Astrocyte (in vitro differentiated cells and primary cell): Measurements from ENCODE around the gene ACTR5. TPM values are rescaled to one million over a fixed set of nuclear protein-coding genes. Genes with fewer than 3 reads are reported as not detected.

Source experiments
- DNase-seq: peaks from one replicate; pipeline ENCODE4 v3.0.0-alpha.2; 2010; ENCODE audit warnings: low read depth
- FAIRE-seq: peaks from 2 replicates; lab custom pipeline; 2011; peaks lifted over from hg19 to GRCh38; lab: Jason Lieb, UNC
- H2AFZ ChIP-seq: 2 replicates; pipeline ENCODE4 v1.6.0; 2012; ENCODE audit warnings: low read depth, low read length, inconsistent platforms
- H3K27ac ChIP-seq: 2 replicates; pipeline ENCODE4 v1.5.1; 2011; ENCODE audit warnings: low read depth, low read length, inconsistent platforms
- H3K27me3 ChIP-seq: 2 replicates; pipeline ENCODE4 v1.6.0; 2011; ENCODE audit warnings: low read length, inconsistent platforms; ENCODE audit not compliant: insufficient read depth
- H3K36me3 ChIP-seq: 2 replicates; pipeline ENCODE4 v1.5.1; 2011; ENCODE audit warnings: low read length, inconsistent platforms; ENCODE audit not compliant: insufficient read depth
- H3K4me1 ChIP-seq: 2 replicates; pipeline ENCODE4 v1.5.1; 2011; ENCODE audit warnings: low read length, inconsistent platforms; ENCODE audit not compliant: insufficient read depth
- H3K4me2 ChIP-seq: 2 replicates; pipeline ENCODE4 v1.6.0; 2012; ENCODE audit warnings: low read length, inconsistent platforms
- H3K4me3 ChIP-seq: 2 replicates; pipeline ENCODE4 v1.5.1; 2011; ENCODE audit warnings: low read depth, mild to moderate bottlenecking, low read length, inconsistent platforms; ENCODE audit not compliant: insufficient read depth
- H3K79me2 ChIP-seq: 2 replicates; pipeline ENCODE4 v1.6.0; 2012; ENCODE audit warnings: mild to moderate bottlenecking, low read length, inconsistent platforms; ENCODE audit not compliant: insufficient read depth
- H3K9ac ChIP-seq: 2 replicates; pipeline ENCODE4 v1.6.0; 2012; ENCODE audit warnings: mild to moderate bottlenecking, low read length, inconsistent platforms
- H3K9me3 ChIP-seq: 2 replicates; pipeline ENCODE4 v1.5.1; 2012; ENCODE audit warnings: low read depth, mild to moderate bottlenecking, low read length, inconsistent platforms; ENCODE audit not compliant: insufficient read depth
- H4K20me1 ChIP-seq: 2 replicates; pipeline ENCODE4 v1.6.0; 2012; ENCODE audit warnings: low read length, inconsistent platforms; ENCODE audit not compliant: insufficient read depth
- H3K27ac Mint-ChIP-seq: one replicate; pipeline ENCODE4 v1.8.0; 2021; ENCODE audit warnings: mild to moderate bottlenecking, mixed read lengths; ENCODE audit not compliant: unreplicated experiment
- H3K27me3 Mint-ChIP-seq: one replicate; pipeline ENCODE4 v1.8.0; 2021; ENCODE audit warnings: low read depth, mixed read lengths; ENCODE audit not compliant: unreplicated experiment
- H3K36me3 Mint-ChIP-seq: one replicate; pipeline ENCODE4 v1.8.0; 2021; ENCODE audit warnings: low read depth, mixed read lengths; ENCODE audit not compliant: unreplicated experiment
- H3K4me1 Mint-ChIP-seq: one replicate; pipeline ENCODE4 v1.8.0; 2021; ENCODE audit warnings: low read depth, mixed read lengths; ENCODE audit not compliant: unreplicated experiment
- H3K4me3 Mint-ChIP-seq: one replicate; pipeline ENCODE4 v1.8.0; 2021; ENCODE audit warnings: mild to moderate bottlenecking, moderate library complexity, mixed read lengths; ENCODE audit not compliant: unreplicated experiment
- H3K9me3 Mint-ChIP-seq: one replicate; pipeline ENCODE4 v1.8.0; 2021; ENCODE audit warnings: mild to moderate bottlenecking, mixed read lengths; ENCODE audit not compliant: unreplicated experiment
- EZH2 ChIP-seq: IDR thresholded peaks from 2 replicates; pipeline ENCODE4 v1.6.1; 2012; ENCODE audit warnings: mild to moderate bottlenecking, low read length, inconsistent platforms; ENCODE audit not compliant: insufficient read depth
- total RNA-seq: library from RNA; stranded (reverse); gene quantifications from 2 replicates; pipeline ENCODE4 v1.2.1, GENCODE V29; 2021
- TF ChIP-seq, protein P1 (sequence below): IDR thresholded peaks from 2 replicates; pipeline ENCODE4 v1.5.1; 2011; ENCODE audit warnings: low read depth, mild to moderate bottlenecking, inconsistent platforms, low read length, moderate library complexity; ENCODE audit not compliant: insufficient read depth

The ACTR5 gene
- total RNA-seq, 1 donor from 2014 or later, result 4.0 TPM

- H3K36me3 Mint-ChIP-seq, result peaks cover 28% of the 10 kb centered on the region
- H3K4me1 Mint-ChIP-seq, result peaks cover 8% of the 10 kb centered on the region
- H3K36me3 ChIP-seq, result no peaks in the 10 kb centered on the region
- no peak overlapping the region for H3K4me3 ChIP-seq
- no peak overlapping the region for H3K9ac ChIP-seq
- peaks cover 6% of the 10 kb centered on the region for H3K9me3 Mint-ChIP-seq
- no peak for FAIRE-seq
- H3K4me3 Mint-ChIP-seq, result no peak overlapping the region
- no peak overlapping the region for H3K27ac Mint-ChIP-seq
- no peak overlapping the region for H2AFZ ChIP-seq
- no peaks in the 10 kb centered on the region for H3K27me3 ChIP-seq
- DNase-seq, result no peak
- TF ChIP-seq, protein P1, sequence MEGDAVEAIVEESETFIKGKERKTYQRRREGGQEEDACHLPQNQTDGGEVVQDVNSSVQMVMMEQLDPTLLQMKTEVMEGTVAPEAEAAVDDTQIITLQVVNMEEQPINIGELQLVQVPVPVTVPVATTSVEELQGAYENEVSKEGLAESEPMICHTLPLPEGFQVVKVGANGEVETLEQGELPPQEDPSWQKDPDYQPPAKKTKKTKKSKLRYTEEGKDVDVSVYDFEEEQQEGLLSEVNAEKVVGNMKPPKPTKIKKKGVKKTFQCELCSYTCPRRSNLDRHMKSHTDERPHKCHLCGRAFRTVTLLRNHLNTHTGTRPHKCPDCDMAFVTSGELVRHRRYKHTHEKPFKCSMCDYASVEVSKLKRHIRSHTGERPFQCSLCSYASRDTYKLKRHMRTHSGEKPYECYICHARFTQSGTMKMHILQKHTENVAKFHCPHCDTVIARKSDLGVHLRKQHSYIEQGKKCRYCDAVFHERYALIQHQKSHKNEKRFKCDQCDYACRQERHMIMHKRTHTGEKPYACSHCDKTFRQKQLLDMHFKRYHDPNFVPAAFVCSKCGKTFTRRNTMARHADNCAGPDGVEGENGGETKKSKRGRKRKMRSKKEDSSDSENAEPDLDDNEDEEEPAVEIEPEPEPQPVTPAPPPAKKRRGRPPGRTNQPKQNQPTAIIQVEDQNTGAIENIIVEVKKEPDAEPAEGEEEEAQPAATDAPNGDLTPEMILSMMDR, result no peak
- TF ChIP-seq EZH2, result no peak
- no peak overlapping the region for H3K27ac ChIP-seq
- H3K9me3 ChIP-seq, result no peaks in the 10 kb centered on the region
- H3K27me3 Mint-ChIP-seq, result no peaks in the 10 kb centered on the region
- H3K79me2 ChIP-seq, result no peaks in the 10 kb centered on the region
- no peaks in the 10 kb centered on the region for H4K20me1 ChIP-seq
- no peaks in the 10 kb centered on the region for H3K4me1 ChIP-seq
- no peak overlapping the region for H3K4me2 ChIP-seq
Measured at GRCh38 chr20:38776363-38776762, 28.1 kb downstream of the ACTR5 start.

- peaks cover 8% of the 10 kb centered on the region for H3K4me1 Mint-ChIP-seq
- Histone ChIP-seq H3K36me3 (no peaks in the 10 kb centered on the region), H3K4me1 (no peaks in the 10 kb centered on the region), H3K27me3 (no peaks in the 10 kb centered on the region), H3K79me2 (no peaks in the 10 kb centered on the region), H3K4me3 (no peak overlapping the region), H2AFZ (no peak overlapping the region), H3K27ac (no peak overlapping the region), H3K9ac (no peak overlapping the region), H3K4me2 (no peak overlapping the region), H4K20me1 (no peaks in the 10 kb centered on the region), H3K9me3 (no peaks in the 10 kb centered on the region)
- no peak for DNase-seq
- H3K27ac Mint-ChIP-seq, result no peak overlapping the region
- H3K4me3 Mint-ChIP-seq, result no peak overlapping the region
- H3K27me3 Mint-ChIP-seq, result no peaks in the 10 kb centered on the region
- no peak for FAIRE-seq
- H3K9me3 Mint-ChIP-seq, result no peaks in the 10 kb centered on the region
- no peak for TF ChIP-seq EZH2
- TF ChIP-seq, protein P1, result no peak
- H3K36me3 Mint-ChIP-seq, result peaks cover 3% of the 10 kb centered on the region
Measured at GRCh38 chr20:38779247-38780097, 31.2 kb downstream of the ACTR5 start.

DNA sequence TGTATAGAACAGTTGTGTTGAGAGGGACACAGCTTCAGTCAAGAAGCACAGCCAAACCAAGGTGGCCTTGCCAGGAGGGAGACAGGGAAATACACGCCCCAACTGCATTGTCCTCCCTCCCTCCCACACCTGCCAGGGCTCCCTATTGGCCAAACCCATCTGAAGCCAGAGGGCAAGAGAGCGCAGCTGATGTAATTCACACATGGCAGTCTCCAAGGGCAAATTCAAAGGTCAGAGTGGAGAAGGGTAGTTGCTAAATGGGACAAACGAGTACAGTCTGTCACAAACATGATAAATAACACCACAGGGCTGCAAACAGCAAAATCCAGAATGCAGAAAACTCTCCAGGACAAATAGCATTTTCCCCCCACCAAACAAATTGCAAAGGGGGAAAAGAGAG lies 34.0 kb downstream of the ACTR5 start:
- H4K20me1 ChIP-seq, result no peaks in the 10 kb centered on the region
- H3K79me2 ChIP-seq, result no peaks in the 10 kb centered on the region
- FAIRE-seq, result no peak
- TF ChIP-seq, protein P1, result no peak
- no peak overlapping the region for H3K9ac ChIP-seq
- Mint-ChIP-seq H3K27ac (no peak overlapping the region), H3K36me3 (no peaks in the 10 kb centered on the region), H3K4me1 (peaks cover 8% of the 10 kb centered on the region), H3K9me3 (no peaks in the 10 kb centered on the region), H3K4me3 (no peak overlapping the region), H3K27me3 (no peaks in the 10 kb centered on the region)
- no peaks in the 10 kb centered on the region for H3K36me3 ChIP-seq
- H3K27me3 ChIP-seq, result no peaks in the 10 kb centered on the region
- H3K9me3 ChIP-seq, result no peaks in the 10 kb centered on the region
- H3K4me2 ChIP-seq, result no peak overlapping the region
- no peak overlapping the region for H3K27ac ChIP-seq
- H3K4me1 ChIP-seq, result no peaks in the 10 kb centered on the region
- DNase-seq, result no peak
- no peak overlapping the region for H2AFZ ChIP-seq
- no peak overlapping the region for H3K4me3 ChIP-seq
